GM12873 (cell line): ENCODE measurements around the gene PHOSPHO1.
A peak's percentile ranks its signal among the peaks of the same experiment; 100 is the strongest.

Experiments used
- CTCF ChIP-seq: IDR thresholded peaks from 2 replicates; pipeline ENCODE4 v1.5.1; 2012; ENCODE audit warnings: low read depth, mild to moderate bottlenecking, moderate library complexity, low read length, control low read depth; ENCODE audit not compliant: insufficient read depth; ENCODE audit errors: missing control alignments

The PHOSPHO1 gene

GRCh38 chr17:49219987-49220386, 10.6 kb downstream of the PHOSPHO1 start:
- TF ChIP-seq CTCF = no peak

- peak; percentile 50 for TF ChIP-seq CTCF
These were observed 11.4 kb downstream of the PHOSPHO1 start for GRCh38 chr17:49218941-49219913.

GRCh38 chr17:49217651-49218413, 12.8 kb downstream of the PHOSPHO1 start:
- TF ChIP-seq CTCF = no peak

- no peak for TF ChIP-seq CTCF
These were observed 13.5 kb downstream of the PHOSPHO1 start for GRCh38 chr17:49216953-49217650.

- no peak for TF ChIP-seq CTCF
These were observed 14.1 kb downstream of the PHOSPHO1 start for GRCh38 chr17:49216482-49216881.

GRCh38 chr17:49214676-49215360, 15.8 kb downstream of the PHOSPHO1 start:
- no peak for TF ChIP-seq CTCF
